Osteoblast (primary cell): ENCODE results near the gene MAPRE2. TPM values are rescaled to one million over a fixed set of nuclear protein-coding genes. Genes with fewer than 3 reads are reported as not detected.

ENCODE experiments used
- DNase-seq: peaks from one replicate; pipeline ENCODE4 v3.0.0; 2011; ENCODE audit warnings: low spot score, mixed read lengths; ENCODE audit not compliant: insufficient read length; ENCODE audit errors: missing footprints
- H2AFZ ChIP-seq: 2 replicates; pipeline ENCODE4 v1.6.0; 2011; ENCODE audit warnings: mild to moderate bottlenecking, low read length
- H3K27ac ChIP-seq: 2 replicates; pipeline ENCODE4 v1.5.1; 2011; ENCODE audit warnings: mild to moderate bottlenecking, low read depth, low read length, moderate library complexity
- H3K27me3 ChIP-seq: 2 replicates; pipeline ENCODE4 v1.6.0; 2012; ENCODE audit warnings: mild to moderate bottlenecking, control low read depth, inconsistent platforms, low read length, moderate library complexity; ENCODE audit not compliant: insufficient read depth
- H3K36me3 ChIP-seq: 2 replicates; pipeline ENCODE4 v1.5.1; 2011; ENCODE audit warnings: mild to moderate bottlenecking, low read length, control low read depth, moderate library complexity; ENCODE audit not compliant: insufficient read depth
- H3K4me1 ChIP-seq: 2 replicates; pipeline ENCODE4 v1.5.1; 2011; ENCODE audit warnings: mild to moderate bottlenecking, low read length, control low read depth, moderate library complexity; ENCODE audit not compliant: insufficient read depth
- H3K4me2 ChIP-seq: 2 replicates; pipeline ENCODE4 v1.6.0; 2011; ENCODE audit warnings: mild to moderate bottlenecking, low read length; ENCODE audit not compliant: insufficient read depth
- H3K4me3 ChIP-seq: fragments of 200-600 bp; sonication (generic); 3 replicates; pipeline ENCODE4 v1.5.1; 2012; ENCODE audit warnings: mild to moderate bottlenecking, low read length, inconsistent platforms; ENCODE audit not compliant: insufficient read depth
- H3K79me2 ChIP-seq: 2 replicates; pipeline ENCODE4 v1.6.0; 2012; ENCODE audit warnings: mild to moderate bottlenecking, low read length, control low read depth, inconsistent platforms; ENCODE audit not compliant: insufficient read depth
- H3K9me3 ChIP-seq: 2 replicates; pipeline ENCODE4 v1.5.1; 2011; ENCODE audit warnings: low read depth, low read length, control low read depth
- H4K20me1 ChIP-seq: 2 replicates; pipeline ENCODE4 v1.6.0; 2012; ENCODE audit warnings: mild to moderate bottlenecking, low read length, control low read depth; ENCODE audit not compliant: insufficient read depth
- CTCF ChIP-seq: IDR thresholded peaks from 2 replicates; pipeline ENCODE4 v1.5.1; 2011; ENCODE audit warnings: mild to moderate bottlenecking, low read depth, low read length, moderate library complexity; ENCODE audit errors: extremely low read depth
- total RNA-seq: library from RNA; depleted of rRNA; stranded (reverse); fragments of >200 nt; gene quantifications from 2 replicates; pipeline ENCODE4 v1.2.3, GENCODE V29; 2012

Gene MAPRE2
- total RNA-seq, 1 donor, result 21.7 TPM

GRCh38 chr18:35074581-35074980 is 33.4 kb downstream of the MAPRE2 start:
- Histone ChIP-seq H3K4me2 (no peak overlapping the region), H3K9me3 (no peaks in the 10 kb centered on the region), H2AFZ (no peak overlapping the region), H3K36me3 (peaks cover 7% of the 10 kb centered on the region), H3K4me1 (peaks cover 29% of the 10 kb centered on the region), H3K4me3 (no peak overlapping the region), H3K79me2 (peaks cover 2% of the 10 kb centered on the region), H3K27me3 (no peaks in the 10 kb centered on the region), H3K27ac (no peak overlapping the region), H4K20me1 (no peaks in the 10 kb centered on the region)
- DNase-seq, result no peak
- no peak for TF ChIP-seq CTCF

- Histone ChIP-seq H3K27ac (no peak overlapping the region), H3K9me3 (no peaks in the 10 kb centered on the region), H3K79me2 (peaks cover 2% of the 10 kb centered on the region), H3K27me3 (no peaks in the 10 kb centered on the region), H2AFZ (no peak overlapping the region), H3K4me2 (no peak overlapping the region), H3K4me1 (peaks cover 29% of the 10 kb centered on the region), H4K20me1 (no peaks in the 10 kb centered on the region), H3K36me3 (peaks cover 7% of the 10 kb centered on the region), H3K4me3 (no peak overlapping the region)
- no peak for TF ChIP-seq CTCF
- DNase-seq, result no peak
These were observed 33.9 kb downstream of the MAPRE2 start for GRCh38 chr18:35075132-35075531.

GRCh38 chr18:35076135-35076924 is 35.1 kb downstream of the MAPRE2 start:
- H3K27ac ChIP-seq, result peak overlapping the region; percentile 57
- peak overlapping the region; percentile 42 for H3K4me2 ChIP-seq
- H3K79me2 ChIP-seq, result peaks cover 2% of the 10 kb centered on the region
- no peak overlapping the region for H3K4me3 ChIP-seq
- no peak overlapping the region for H2AFZ ChIP-seq
- H3K4me1 ChIP-seq, result peaks cover 29% of the 10 kb centered on the region
- H3K9me3 ChIP-seq, result no peaks in the 10 kb centered on the region
- H3K36me3 ChIP-seq, result no peaks in the 10 kb centered on the region
- no peaks in the 10 kb centered on the region for H4K20me1 ChIP-seq
- peak; percentile 57 for DNase-seq
- no peak for TF ChIP-seq CTCF
- H3K27me3 ChIP-seq, result no peaks in the 10 kb centered on the region

- H3K27me3 ChIP-seq, result no peaks in the 10 kb centered on the region
- peaks cover 26% of the 10 kb centered on the region for H3K4me1 ChIP-seq
- peaks cover 2% of the 10 kb centered on the region for H3K79me2 ChIP-seq
- no peaks in the 10 kb centered on the region for H4K20me1 ChIP-seq
- H3K4me2 ChIP-seq, result no peak overlapping the region
- no peaks in the 10 kb centered on the region for H3K9me3 ChIP-seq
- DNase-seq, result no peak
- H2AFZ ChIP-seq, result no peak overlapping the region
- H3K27ac ChIP-seq, result no peak overlapping the region
- no peak overlapping the region for H3K4me3 ChIP-seq
- TF ChIP-seq CTCF, result no peak
- no peaks in the 10 kb centered on the region for H3K36me3 ChIP-seq
These were observed 36.7 kb downstream of the MAPRE2 start for GRCh38 chr18:35077937-35078336.
